ENCODE results near the gene TOGARAM2. TPM values are rescaled to one million over a fixed set of nuclear protein-coding genes. Genes with fewer than 3 reads are reported as not detected.

Gene TOGARAM2
- polyA plus RNA-seq, 1 experiment: 0.30 TPM

- CTCF ChIA-PET: interaction anchor here (1.2 to 1.7 kb wide), 3 partner anchors 234 to 237 kb away, joined by 3 to 5 read pairs (median 3); no protein-coding TSS in a partner anchor
- no peaks in the 10 kb centered on the region for H3K9me3 ChIP-seq (ENCODE audit: control insufficient read depth, insufficient read depth, low read length)
- H3K27me3 ChIP-seq (ENCODE audit: control insufficient read depth, insufficient read depth, low read length): no peaks in the 10 kb centered on the region
- H3K27ac ChIP-seq (ENCODE audit: low read depth, low read length): no peak overlapping the region
- H3K4me3 ChIP-seq (ENCODE audit: low read depth, low read length): no peak overlapping the region
- POLR2A ChIA-PET: no interaction called here
- DNase-seq (ENCODE audit: low read depth, low spot score): no peak
- TF ChIP-seq CTCF (IDR thresholded peaks at IDR 0.05; ENCODE audit: low read depth, low read length): no peak
Measured at GRCh38 chr2:28960401-28960800, 20.7 kb upstream of the TOGARAM2 start.

GRCh38 chr2:28962505-28962904, 18.6 kb upstream of the TOGARAM2 start:
- H3K9me3 ChIP-seq (ENCODE audit: control insufficient read depth, insufficient read depth, low read length): no peaks in the 10 kb centered on the region
- DNase-seq (ENCODE audit: low read depth, low spot score): no peak
- TF ChIP-seq CTCF (IDR thresholded peaks at IDR 0.05; ENCODE audit: low read depth, low read length): no peak
- ChIA-PET CTCF (interaction anchor here (0.6 kb wide), 1 partner anchor 49 kb away, joined by 4 read pairs; no protein-coding TSS in a partner anchor), POLR2A (no interaction called here)
- H3K4me3 ChIP-seq (ENCODE audit: low read depth, low read length): no peak overlapping the region
- H3K27me3 ChIP-seq (ENCODE audit: control insufficient read depth, insufficient read depth, low read length): no peaks in the 10 kb centered on the region
- no peak overlapping the region for H3K27ac ChIP-seq (ENCODE audit: low read depth, low read length)

GRCh38 chr2:28970464-28971160, 10.5 kb upstream of the TOGARAM2 start:
- ChIA-PET POLR2A (no interaction called here), CTCF (interaction anchor here (0.6 to 2.5 kb wide), 2 partner anchors 12 to 344 kb away, joined by 3 to 11 read pairs; no protein-coding TSS in a partner anchor)
- H3K27me3 ChIP-seq (ENCODE audit: control insufficient read depth, insufficient read depth, low read length): peaks cover 10% of the 10 kb centered on the region
- no peak for TF ChIP-seq CTCF (IDR thresholded peaks at IDR 0.05; ENCODE audit: low read depth, low read length)
- H3K27ac ChIP-seq (ENCODE audit: low read depth, low read length): no peak overlapping the region
- DNase-seq (ENCODE audit: low read depth, low spot score): no peak
- H3K4me3 ChIP-seq (ENCODE audit: low read depth, low read length): no peak overlapping the region
- H3K9me3 ChIP-seq (ENCODE audit: control insufficient read depth, insufficient read depth, low read length): peaks cover 3% of the 10 kb centered on the region; the same call in 1 of the 2 replicates

GRCh38 chr2:28972778-28973335, 8.2 kb upstream of the TOGARAM2 start:
- Histone ChIP-seq H3K9me3 (ENCODE audit: control insufficient read depth, insufficient read depth, low read length) (peaks cover 3% of the 10 kb centered on the region; the same call in 1 of the 2 replicates), H3K27ac (ENCODE audit: low read depth, low read length) (no peak overlapping the region), H3K4me3 (ENCODE audit: low read depth, low read length) (no peak overlapping the region), H3K27me3 (ENCODE audit: control insufficient read depth, insufficient read depth, low read length) (peaks cover 10% of the 10 kb centered on the region)
- TF ChIP-seq CTCF (IDR thresholded peaks at IDR 0.05; ENCODE audit: low read depth, low read length): no peak
- POLR2A ChIA-PET: no interaction called here
- no peak for DNase-seq (ENCODE audit: low read depth, low spot score)
- CTCF ChIA-PET: interaction anchor here (1.6 kb wide), 1 partner anchor 14 kb away, joined by 5 read pairs; no protein-coding TSS in a partner anchor

- Histone ChIP-seq H3K27me3 (ENCODE audit: control insufficient read depth, insufficient read depth, low read length) (peaks cover 6% of the 10 kb centered on the region), H3K4me3 (ENCODE audit: low read depth, low read length) (no peak overlapping the region), H3K27ac (ENCODE audit: low read depth, low read length) (no peak overlapping the region), H3K9me3 (ENCODE audit: control insufficient read depth, insufficient read depth, low read length) (peaks cover 3% of the 10 kb centered on the region; the same call in 1 of the 2 replicates)
- POLR2A ChIA-PET: no interaction called here
- DNase-seq (ENCODE audit: low read depth, low spot score): no peak
- TF ChIP-seq CTCF (IDR thresholded peaks at IDR 0.05; ENCODE audit: low read depth, low read length): no peak
- CTCF ChIA-PET: interaction anchor here (0.6 kb wide), 1 partner anchor 14 kb away, joined by 3 read pairs; no protein-coding TSS in a partner anchor
Measured at GRCh38 chr2:28974252-28974651, 6.8 kb upstream of the TOGARAM2 start.
